RWPE2 (cell line): ENCODE results near the gene HYDIN.

Source experiments
- ATAC-seq: fragments of 200-7000 bp; cut with Tn5 transposase; 3 replicates; pipeline ENCODE4 v1.9.1; 2021; ENCODE audit warnings: low read depth
- DNase-seq: peaks from one replicate; pipeline ENCODE4 v3.0.0-alpha.2; 2020; ENCODE audit warnings: low spot score
- H3K27ac ChIP-seq: fragments of 450-650 bp; 2 replicates; pipeline ENCODE4 v1.5.1; 2017; ENCODE audit warnings: mild to moderate bottlenecking; ENCODE audit not compliant: poor library complexity, severe bottlenecking
- H3K27me3 ChIP-seq: fragments of 250-450 bp; sonication (Bioruptor Pico); 2 replicates; pipeline ENCODE4 v1.5.1; 2021; ENCODE audit warnings: mild to moderate bottlenecking, moderate library complexity; ENCODE audit not compliant: insufficient read depth, poor library complexity, severe bottlenecking
- H3K36me3 ChIP-seq: fragments of 250-450 bp; sonication (Bioruptor Pico); 2 replicates; pipeline ENCODE4 v1.5.1; 2020; ENCODE audit warnings: low read depth, mild to moderate bottlenecking, moderate library complexity
- H3K4me1 ChIP-seq: fragments of 250-450 bp; sonication (Bioruptor Pico); 2 replicates; pipeline ENCODE4 v1.5.1; 2021; ENCODE audit warnings: mild to moderate bottlenecking, moderate library complexity; ENCODE audit not compliant: insufficient read depth, poor library complexity, severe bottlenecking
- H3K4me3 ChIP-seq: fragments of 250-450 bp; sonication (Bioruptor Pico); 2 replicates; pipeline ENCODE4 v1.5.1; 2021; ENCODE audit warnings: mild to moderate bottlenecking, moderate library complexity; ENCODE audit not compliant: severe bottlenecking
- H3K9me3 ChIP-seq: fragments of 250-450 bp; sonication (Bioruptor Pico); 2 replicates; pipeline ENCODE4 v1.5.1; 2021; ENCODE audit warnings: mild to moderate bottlenecking, moderate library complexity; ENCODE audit not compliant: severe bottlenecking
- CTCF ChIP-seq: fragments of 450-650 bp; IDR thresholded peaks from one replicate; pipeline ENCODE4 v1.5.1; 2017; ENCODE audit warnings: mild to moderate bottlenecking, moderate library complexity; ENCODE audit not compliant: poor library complexity, severe bottlenecking

HYDIN gene

DNA sequence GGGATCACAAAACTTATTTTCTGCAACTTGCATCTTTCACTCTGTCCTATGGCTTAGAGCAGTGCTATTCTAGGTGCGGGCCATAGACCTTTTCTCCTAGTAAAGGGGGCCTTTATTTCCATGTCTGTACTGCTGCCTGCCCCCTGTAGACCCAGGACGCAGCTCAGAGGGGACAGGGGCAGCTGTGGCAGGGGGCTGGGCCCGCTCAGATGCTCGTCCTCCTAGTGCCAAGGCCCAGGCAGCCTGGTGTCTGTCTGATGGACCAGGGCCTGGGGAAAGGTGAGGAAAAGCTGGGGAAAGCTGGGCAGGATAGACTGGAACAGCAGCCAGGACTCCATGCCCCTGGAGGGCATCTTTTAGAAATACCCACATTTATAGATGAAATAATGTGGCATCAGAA is 455.1 kb downstream of the HYDIN start:
- Histone ChIP-seq H3K27me3 (no peaks in the 10 kb centered on the region), H3K4me3 (no peak overlapping the region), H3K36me3 (peaks cover 39% of the 10 kb centered on the region), H3K9me3 (no peaks in the 10 kb centered on the region), H3K27ac (no peak overlapping the region), H3K4me1 (peaks cover 3% of the 10 kb centered on the region)
- no peak for TF ChIP-seq CTCF
- no peak for ATAC-seq
- DNase-seq, result no peak

- ATAC-seq (no peak), DNase-seq (no peak)
- Histone ChIP-seq H3K9me3 (no peaks in the 10 kb centered on the region), H3K4me1 (peaks cover 3% of the 10 kb centered on the region), H3K27me3 (no peaks in the 10 kb centered on the region), H3K36me3 (peaks cover 35% of the 10 kb centered on the region), H3K27ac (no peak overlapping the region), H3K4me3 (no peak overlapping the region)
- TF ChIP-seq CTCF, result no peak
Measured at GRCh38 chr16:70774261-70774660, 456.3 kb downstream of the HYDIN start.

GRCh38 chr16:70772493-70772892 is 458.0 kb downstream of the HYDIN start:
- Histone ChIP-seq H3K4me3 (no peak overlapping the region), H3K27ac (no peak overlapping the region), H3K36me3 (peaks cover 24% of the 10 kb centered on the region), H3K27me3 (no peaks in the 10 kb centered on the region), H3K9me3 (no peaks in the 10 kb centered on the region), H3K4me1 (peaks cover 9% of the 10 kb centered on the region)
- ATAC-seq (peak; percentile 35; the same call in 1 of the 3 replicates), DNase-seq (no peak)
- no peak for TF ChIP-seq CTCF

DNA sequence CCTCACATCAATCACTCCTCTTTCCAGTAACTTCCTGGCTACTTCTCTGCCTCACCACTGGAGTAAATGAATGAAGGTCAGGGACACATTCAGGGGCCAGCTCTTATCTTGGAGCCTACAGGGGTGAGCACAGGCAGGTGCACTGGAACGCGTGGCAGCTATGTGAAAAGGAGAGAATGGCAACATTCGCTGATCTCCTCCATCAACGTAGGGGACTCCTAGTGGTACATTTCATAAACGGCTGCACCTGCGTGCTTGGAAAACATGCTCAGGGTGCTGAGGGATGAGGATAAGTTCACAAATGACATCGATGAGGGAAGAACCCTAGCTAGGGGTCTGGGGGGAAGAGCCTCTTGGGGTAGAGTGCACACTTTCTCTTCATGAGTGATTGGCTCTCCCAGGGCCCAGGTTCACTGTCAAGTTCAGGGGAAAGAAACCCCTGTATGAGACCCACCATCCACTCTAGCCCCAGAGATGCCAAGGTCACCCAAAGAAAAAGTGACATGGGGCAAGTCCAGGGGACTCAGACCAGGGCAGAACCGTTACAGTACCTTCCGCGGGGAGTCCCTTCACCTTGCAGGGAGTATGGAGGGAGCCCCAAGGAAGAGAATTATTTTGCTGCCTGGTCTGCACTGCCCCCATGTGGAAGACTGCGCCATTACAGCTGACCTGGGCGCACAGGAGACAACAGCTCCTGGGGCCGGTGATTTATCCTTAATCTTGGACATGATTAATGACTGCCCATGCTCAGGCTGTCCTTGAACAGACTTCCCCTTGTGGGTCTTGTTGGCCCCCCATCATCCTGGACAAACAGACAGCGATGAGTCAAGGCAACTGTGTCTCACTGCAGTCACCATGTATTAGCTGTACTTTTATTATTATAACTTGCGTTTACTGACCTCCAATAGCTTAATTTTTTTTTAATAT is 459.6 kb downstream of the HYDIN start:
- ATAC-seq (peak; percentile 76), DNase-seq (no peak)
- peaks cover 16% of the 10 kb centered on the region; the same call in 1 of the 2 replicates for H3K36me3 ChIP-seq
- no peak overlapping the region for H3K4me3 ChIP-seq
- no peaks in the 10 kb centered on the region for H3K27me3 ChIP-seq
- H3K27ac ChIP-seq, result no peak overlapping the region
- H3K4me1 ChIP-seq, result peaks cover 9% of the 10 kb centered on the region
- H3K9me3 ChIP-seq, result no peaks in the 10 kb centered on the region
- TF ChIP-seq CTCF, result peak; percentile 98

DNA sequence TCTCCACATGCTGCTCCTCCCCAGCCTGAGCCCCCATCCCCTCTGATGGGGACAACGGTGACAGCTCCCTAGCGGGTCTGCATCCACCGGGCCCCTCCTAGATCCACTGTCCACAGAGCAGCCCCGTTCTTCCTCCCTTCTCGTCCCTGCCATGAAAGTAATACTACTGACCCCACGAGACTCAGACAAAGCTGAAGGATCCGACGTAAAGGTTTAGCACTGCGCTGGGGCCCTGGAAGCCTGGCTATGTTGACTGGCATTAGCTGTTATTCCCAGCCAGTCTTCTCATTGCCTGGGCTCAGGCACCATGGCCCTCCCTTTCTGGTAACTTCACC is 460.3 kb downstream of the HYDIN start:
- no peak for TF ChIP-seq CTCF
- H3K27me3 ChIP-seq, result no peaks in the 10 kb centered on the region
- H3K27ac ChIP-seq, result no peak overlapping the region
- no peaks in the 10 kb centered on the region for H3K9me3 ChIP-seq
- no peak for DNase-seq
- peaks cover 9% of the 10 kb centered on the region for H3K4me1 ChIP-seq
- no peak for ATAC-seq
- no peak overlapping the region for H3K4me3 ChIP-seq
- H3K36me3 ChIP-seq, result peaks cover 15% of the 10 kb centered on the region; the same call in 1 of the 2 replicates
